Measurements from ENCODE around the gene FAM120A.

The FAM120A gene

DNA sequence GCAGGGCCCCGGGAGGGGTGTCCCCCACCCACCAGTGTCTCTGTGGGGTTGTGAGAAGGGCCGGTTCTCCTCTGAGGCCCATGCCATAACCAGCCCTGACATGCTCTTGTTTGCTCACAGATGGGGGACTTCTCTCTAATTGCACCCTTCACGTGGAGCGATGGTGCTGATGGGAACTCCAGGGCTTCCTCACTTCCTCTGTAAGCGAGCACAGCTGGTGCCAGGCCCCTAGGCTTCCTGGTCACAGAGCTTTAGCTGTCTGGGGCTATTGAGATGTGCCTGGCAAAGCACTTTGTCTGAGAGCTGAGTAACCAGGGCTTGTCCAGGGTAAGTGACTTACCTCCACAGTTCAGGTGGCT, 161.3 kb downstream of the FAM120A start:
- TF ChIP-seq, protein P1, sequence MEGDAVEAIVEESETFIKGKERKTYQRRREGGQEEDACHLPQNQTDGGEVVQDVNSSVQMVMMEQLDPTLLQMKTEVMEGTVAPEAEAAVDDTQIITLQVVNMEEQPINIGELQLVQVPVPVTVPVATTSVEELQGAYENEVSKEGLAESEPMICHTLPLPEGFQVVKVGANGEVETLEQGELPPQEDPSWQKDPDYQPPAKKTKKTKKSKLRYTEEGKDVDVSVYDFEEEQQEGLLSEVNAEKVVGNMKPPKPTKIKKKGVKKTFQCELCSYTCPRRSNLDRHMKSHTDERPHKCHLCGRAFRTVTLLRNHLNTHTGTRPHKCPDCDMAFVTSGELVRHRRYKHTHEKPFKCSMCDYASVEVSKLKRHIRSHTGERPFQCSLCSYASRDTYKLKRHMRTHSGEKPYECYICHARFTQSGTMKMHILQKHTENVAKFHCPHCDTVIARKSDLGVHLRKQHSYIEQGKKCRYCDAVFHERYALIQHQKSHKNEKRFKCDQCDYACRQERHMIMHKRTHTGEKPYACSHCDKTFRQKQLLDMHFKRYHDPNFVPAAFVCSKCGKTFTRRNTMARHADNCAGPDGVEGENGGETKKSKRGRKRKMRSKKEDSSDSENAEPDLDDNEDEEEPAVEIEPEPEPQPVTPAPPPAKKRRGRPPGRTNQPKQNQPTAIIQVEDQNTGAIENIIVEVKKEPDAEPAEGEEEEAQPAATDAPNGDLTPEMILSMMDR (IDR thresholded peaks at IDR 0.05; ENCODE audit: low read depth, low read length, missing control alignments), result no peak
- Histone ChIP-seq H3K4me3 (ENCODE audit: low read depth, low read length) (no peak overlapping the region), H3K27me3 (replicated peaks) (no peaks in the 10 kb centered on the region), H3K27ac (no peak overlapping the region), H3K36me3 (replicated peaks) (no peaks in the 10 kb centered on the region)
- in situ Hi-C loops (cut with HindIII; ENCODE audit: low pct_ligation_motif_present, low sequenced_read_pairs), result no loop called here
- DNase-seq, result no peak

GRCh38 chr9:93613174-93613573, 161.7 kb downstream of the FAM120A start:
- TF ChIP-seq, protein P1 (IDR thresholded peaks at IDR 0.05; ENCODE audit: low read depth, low read length, missing control alignments), result no peak
- no peak overlapping the region for H3K4me3 ChIP-seq (ENCODE audit: low read depth, low read length)
- no peak for DNase-seq
- in situ Hi-C loops (cut with HindIII; ENCODE audit: low pct_ligation_motif_present, low sequenced_read_pairs), result no loop called here
- H3K27me3 ChIP-seq (replicated peaks), result no peaks in the 10 kb centered on the region
- H3K27ac ChIP-seq, result no peak overlapping the region
- no peaks in the 10 kb centered on the region for H3K36me3 ChIP-seq (replicated peaks)

- no peak for DNase-seq
- Histone ChIP-seq H3K27ac (no peak overlapping the region), H3K4me3 (ENCODE audit: low read depth, low read length) (no peak overlapping the region), H3K27me3 (replicated peaks) (no peaks in the 10 kb centered on the region), H3K36me3 (replicated peaks) (no peaks in the 10 kb centered on the region)
- in situ Hi-C loops (cut with HindIII; ENCODE audit: low pct_ligation_motif_present, low sequenced_read_pairs), result no loop called here
- TF ChIP-seq, protein P1 (IDR thresholded peaks at IDR 0.05; ENCODE audit: low read depth, low read length, missing control alignments), result no peak
Measured at GRCh38 chr9:93613791-93614190, 162.3 kb downstream of the FAM120A start.

DNA sequence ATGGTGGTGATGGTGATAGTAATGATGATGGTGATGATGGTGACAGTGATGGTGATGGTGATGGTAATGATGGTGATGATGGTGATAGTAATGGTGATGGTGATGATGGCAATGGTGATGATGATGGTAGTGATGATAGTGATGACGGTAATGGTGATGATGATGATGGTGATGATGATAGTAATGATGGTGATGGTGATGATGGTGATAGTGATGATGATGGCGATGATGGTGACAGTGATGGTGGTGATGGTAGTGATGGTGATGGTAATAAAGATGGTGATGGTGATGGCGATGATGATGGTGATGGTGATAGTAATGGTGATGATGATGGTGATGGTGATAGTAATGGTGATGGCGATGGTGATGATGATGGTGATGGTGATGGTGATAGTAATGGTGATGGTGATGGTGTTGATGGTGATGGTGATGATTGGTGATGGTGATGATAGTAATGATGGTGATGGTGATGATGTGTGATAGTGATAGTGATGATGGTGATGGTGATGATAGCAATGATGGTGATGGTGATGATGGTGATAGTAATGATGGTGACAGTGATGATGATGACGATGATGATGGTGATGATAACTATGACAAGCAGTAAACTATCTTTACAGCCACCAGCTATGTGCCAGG, 163.5 kb downstream of the FAM120A start:
- no peaks in the 10 kb centered on the region for H3K36me3 ChIP-seq (replicated peaks)
- no peak for DNase-seq
- no peak overlapping the region for H3K4me3 ChIP-seq (ENCODE audit: low read depth, low read length)
- TF ChIP-seq, protein P1 (IDR thresholded peaks at IDR 0.05; ENCODE audit: low read depth, low read length, missing control alignments), result no peak
- no peak overlapping the region for H3K27ac ChIP-seq
- in situ Hi-C loops (cut with HindIII; ENCODE audit: low pct_ligation_motif_present, low sequenced_read_pairs), result no loop called here
- H3K27me3 ChIP-seq (replicated peaks), result no peaks in the 10 kb centered on the region

Data from brain microvascular endothelial cell (primary cell).